ENCODE results near the gene DCTN2. TPM values are rescaled to one million over a fixed set of nuclear protein-coding genes. Genes with fewer than 3 reads are reported as not detected.
"Not testable (repeated sequence)": the region's sequence is repeated elsewhere in the genome, so short reads cannot be mapped to it uniquely, and the experiment has no call there.

DCTN2 gene
- polyA plus RNA-seq, 4 donors, result 112 to 224 (median 145) TPM

DNA sequence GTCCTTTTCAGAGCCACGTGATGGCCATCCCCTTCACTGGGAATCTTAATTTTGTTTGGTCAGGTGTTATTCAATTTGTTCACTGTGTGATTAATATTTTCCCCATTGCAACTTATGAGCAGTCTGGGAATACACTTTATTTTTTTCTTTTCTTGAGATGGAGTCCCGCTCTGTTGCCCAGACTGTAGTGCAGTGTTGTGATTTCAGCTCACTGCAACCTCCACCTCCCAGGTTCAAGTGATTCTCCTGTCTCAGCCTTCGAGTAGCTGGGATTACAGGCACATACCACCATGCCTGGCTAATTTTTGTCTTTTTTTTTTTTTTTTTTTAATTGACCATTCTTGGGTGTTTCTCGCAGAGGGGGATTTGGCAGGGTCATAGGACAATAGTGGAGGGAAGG lies 40.5 kb downstream of the DCTN2 start:
- not testable (repeated sequence) for DNase-seq; H3K4me3 ChIP-seq (ENCODE audit: low read depth in 1 of 3, low read length in 3 of 3); H3K27me3 ChIP-seq (ENCODE audit: control insufficient read depth in 3 of 3, insufficient read depth in 3 of 3, low read length in 3 of 3); H3K9me3 ChIP-seq (ENCODE audit: control insufficient read depth in 2 of 2, insufficient read depth in 1 of 2, low read depth in 1 of 2, low read length in 1 of 2); H3K4me1 ChIP-seq (ENCODE audit: control insufficient read depth in 3 of 3, insufficient read depth in 2 of 3, low read depth in 1 of 3, low read length in 2 of 3); FAIRE-seq; H3K27ac ChIP-seq (ENCODE audit: low read depth in 1 of 3, low read length in 2 of 3)
- 92 to 94% (median 92%) methylated on average over 4 of the region's 4 CpGs for WGBS, 3 donors
- peaks cover 10 to 64% (median 21%) of the 10 kb centered on the region in 3 donors for H3K36me3 ChIP-seq (ENCODE audit: control insufficient read depth in 3 of 3, insufficient read depth in 2 of 3, low read depth in 1 of 3, low read length in 3 of 3)

DNA sequence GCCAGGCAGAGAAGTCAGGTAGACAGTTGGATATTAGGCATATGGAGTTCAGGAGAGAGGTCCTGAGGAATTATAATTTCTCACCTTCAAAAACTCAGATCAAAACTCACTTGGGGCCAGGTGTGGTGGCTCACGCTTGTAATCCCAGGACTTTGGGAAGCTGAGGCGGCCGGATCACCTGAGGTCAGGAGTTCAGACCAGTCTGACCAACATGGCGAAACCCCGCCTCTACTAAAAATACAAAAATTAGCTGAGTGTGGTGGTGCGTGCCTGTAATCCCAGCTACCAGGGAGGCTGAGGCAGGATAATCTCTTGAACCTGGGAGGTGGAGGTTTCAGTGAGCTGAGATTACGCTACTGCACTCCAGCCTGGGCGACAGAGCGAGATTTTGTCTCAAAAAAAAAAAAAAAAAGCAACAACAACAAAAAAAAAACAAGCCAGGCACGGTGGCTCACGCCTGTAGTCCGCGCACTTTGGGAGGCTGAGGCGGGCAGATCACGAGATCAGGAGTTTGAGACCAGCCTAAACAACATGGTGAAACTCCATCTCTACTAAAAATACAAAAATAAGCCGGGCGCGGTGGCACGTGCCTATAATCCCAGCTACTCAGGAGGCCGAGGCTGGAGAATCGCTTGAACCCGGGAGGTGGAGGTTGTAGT lies 44.6 kb downstream of the DCTN2 start:
- H3K9me3 ChIP-seq (ENCODE audit: control insufficient read depth in 2 of 2, insufficient read depth in 1 of 2, low read depth in 1 of 2, low read length in 1 of 2); H3K27ac ChIP-seq (ENCODE audit: low read depth in 1 of 3, low read length in 2 of 3); H3K27me3 ChIP-seq (ENCODE audit: control insufficient read depth in 3 of 3, insufficient read depth in 3 of 3, low read length in 3 of 3); H3K4me3 ChIP-seq (ENCODE audit: low read depth in 1 of 3, low read length in 3 of 3); FAIRE-seq; H3K4me1 ChIP-seq (ENCODE audit: control insufficient read depth in 3 of 3, insufficient read depth in 2 of 3, low read depth in 1 of 3, low read length in 2 of 3); DNase-seq: not testable (repeated sequence)
- H3K36me3 ChIP-seq (ENCODE audit: control insufficient read depth in 3 of 3, insufficient read depth in 2 of 3, low read depth in 1 of 3, low read length in 3 of 3), result peaks cover 18 to 66% (median 38%) of the 10 kb centered on the region in 3 donors
- 97 to 98% (median 97%) methylated on average over 16 to 22 of the region's 22 CpGs for WGBS, 3 donors

DNA sequence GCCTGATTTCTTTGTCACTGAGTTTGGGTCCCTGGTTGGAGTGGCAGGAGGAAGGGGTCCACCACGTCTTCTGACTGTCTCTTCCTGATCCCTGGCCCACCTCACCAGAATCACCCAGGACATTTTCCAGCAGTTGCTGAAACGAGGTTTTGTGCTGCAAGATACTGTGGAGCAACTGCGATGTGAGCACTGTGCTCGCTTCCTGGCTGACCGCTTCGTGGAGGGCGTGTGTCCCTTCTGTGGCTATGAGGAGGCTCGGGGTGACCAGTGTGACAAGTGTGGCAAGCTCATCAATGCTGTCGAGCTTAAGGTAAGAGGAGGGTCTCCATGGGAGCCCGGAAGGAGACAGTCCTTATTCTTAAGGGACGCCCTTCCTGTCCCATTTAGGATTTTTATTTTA lies 46.8 kb downstream of the DCTN2 start:
- Histone ChIP-seq H3K9me3 (ENCODE audit: control insufficient read depth in 2 of 2, insufficient read depth in 1 of 2, low read depth in 1 of 2, low read length in 1 of 2) (no peaks in the 10 kb centered on the region), H3K36me3 (ENCODE audit: control insufficient read depth in 3 of 3, insufficient read depth in 2 of 3, low read depth in 1 of 3, low read length in 3 of 3) (peaks cover 20 to 63% (median 31%) of the 10 kb centered on the region in 3 donors), H3K4me3 (ENCODE audit: low read depth in 1 of 3, low read length in 3 of 3) (no peak overlapping the region), H3K27me3 (ENCODE audit: control insufficient read depth in 3 of 3, insufficient read depth in 3 of 3, low read length in 3 of 3) (no peaks in the 10 kb centered on the region), H3K4me1 (ENCODE audit: control insufficient read depth in 3 of 3, insufficient read depth in 2 of 3, low read depth in 1 of 3, low read length in 2 of 3) (no peaks in the 10 kb centered on the region), H3K27ac (ENCODE audit: low read depth in 1 of 3, low read length in 2 of 3) (no peak overlapping the region)
- no peak for DNase-seq
- FAIRE-seq, result no peak
- WGBS, 3 donors, result 95 to 97% (median 95%) methylated on average over 11 of the region's 11 CpGs

DNA sequence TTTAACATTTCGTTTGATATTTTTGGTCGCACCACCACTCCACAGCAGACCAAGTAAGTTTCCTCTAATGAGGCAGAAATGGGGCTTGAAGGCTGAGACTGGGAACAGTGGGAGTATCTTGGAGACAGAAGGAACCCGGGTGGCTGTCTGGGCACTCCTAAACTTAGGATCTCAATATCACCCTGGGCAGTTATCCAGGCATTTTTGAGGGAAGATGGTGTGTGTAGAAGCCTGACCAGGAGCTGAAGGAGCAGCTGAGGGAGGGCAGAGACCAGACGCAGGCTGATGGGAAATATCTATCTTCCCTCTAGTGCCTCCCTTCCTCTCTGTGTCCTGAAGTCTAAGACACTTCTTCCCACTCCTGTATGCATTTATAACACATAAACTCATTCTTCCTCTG lies 48.4 kb downstream of the DCTN2 start:
- Histone ChIP-seq H3K36me3 (ENCODE audit: control insufficient read depth in 3 of 3, insufficient read depth in 2 of 3, low read depth in 1 of 3, low read length in 3 of 3) (peaks cover 17 to 54% (median 19%) of the 10 kb centered on the region in 3 donors), H3K9me3 (ENCODE audit: control insufficient read depth in 2 of 2, insufficient read depth in 1 of 2, low read depth in 1 of 2, low read length in 1 of 2) (no peaks in the 10 kb centered on the region), H3K27me3 (ENCODE audit: control insufficient read depth in 3 of 3, insufficient read depth in 3 of 3, low read length in 3 of 3) (no peaks in the 10 kb centered on the region), H3K4me3 (ENCODE audit: low read depth in 1 of 3, low read length in 3 of 3) (no peak overlapping the region), H3K27ac (ENCODE audit: low read depth in 1 of 3, low read length in 2 of 3) (no peak overlapping the region), H3K4me1 (ENCODE audit: control insufficient read depth in 3 of 3, insufficient read depth in 2 of 3, low read depth in 1 of 3, low read length in 2 of 3) (no peaks in the 10 kb centered on the region)
- no peak for DNase-seq
- FAIRE-seq, result no peak
- WGBS, 3 donors, result 93 to 100% (median 98%) methylated on average over 4 of the region's 4 CpGs

DNA sequence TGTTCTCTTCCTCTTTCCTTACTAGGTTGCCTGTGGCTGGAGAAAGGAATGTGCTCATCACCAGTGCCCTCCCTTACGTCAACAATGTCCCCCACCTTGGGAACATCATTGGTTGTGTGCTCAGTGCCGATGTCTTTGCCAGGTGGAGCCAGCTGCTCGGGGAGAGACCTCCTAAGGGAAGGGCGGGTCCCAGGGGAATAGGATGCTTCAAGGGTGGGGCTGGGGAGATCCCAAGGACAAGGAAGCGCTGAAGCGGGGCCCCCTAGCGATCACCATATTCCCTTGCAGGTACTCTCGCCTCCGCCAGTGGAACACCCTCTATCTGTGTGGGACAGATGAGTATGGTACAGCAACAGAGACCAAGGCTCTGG lies 48.9 kb downstream of the DCTN2 start:
- Histone ChIP-seq H3K4me3 (ENCODE audit: low read depth in 1 of 3, low read length in 3 of 3) (no peak overlapping the region), H3K27me3 (ENCODE audit: control insufficient read depth in 3 of 3, insufficient read depth in 3 of 3, low read length in 3 of 3) (no peaks in the 10 kb centered on the region), H3K9me3 (ENCODE audit: control insufficient read depth in 2 of 2, insufficient read depth in 1 of 2, low read depth in 1 of 2, low read length in 1 of 2) (no peaks in the 10 kb centered on the region), H3K27ac (ENCODE audit: low read depth in 1 of 3, low read length in 2 of 3) (no peak overlapping the region), H3K36me3 (ENCODE audit: control insufficient read depth in 3 of 3, insufficient read depth in 2 of 3, low read depth in 1 of 3, low read length in 3 of 3) (peaks cover 17 to 50% (median 19%) of the 10 kb centered on the region in 3 donors), H3K4me1 (ENCODE audit: control insufficient read depth in 3 of 3, insufficient read depth in 2 of 3, low read depth in 1 of 3, low read length in 2 of 3) (no peaks in the 10 kb centered on the region)
- FAIRE-seq (no peak), DNase-seq (no peak)
- WGBS, 3 donors, result 87 to 92% (median 92%) methylated on average over 9 of the region's 9 CpGs

DNA sequence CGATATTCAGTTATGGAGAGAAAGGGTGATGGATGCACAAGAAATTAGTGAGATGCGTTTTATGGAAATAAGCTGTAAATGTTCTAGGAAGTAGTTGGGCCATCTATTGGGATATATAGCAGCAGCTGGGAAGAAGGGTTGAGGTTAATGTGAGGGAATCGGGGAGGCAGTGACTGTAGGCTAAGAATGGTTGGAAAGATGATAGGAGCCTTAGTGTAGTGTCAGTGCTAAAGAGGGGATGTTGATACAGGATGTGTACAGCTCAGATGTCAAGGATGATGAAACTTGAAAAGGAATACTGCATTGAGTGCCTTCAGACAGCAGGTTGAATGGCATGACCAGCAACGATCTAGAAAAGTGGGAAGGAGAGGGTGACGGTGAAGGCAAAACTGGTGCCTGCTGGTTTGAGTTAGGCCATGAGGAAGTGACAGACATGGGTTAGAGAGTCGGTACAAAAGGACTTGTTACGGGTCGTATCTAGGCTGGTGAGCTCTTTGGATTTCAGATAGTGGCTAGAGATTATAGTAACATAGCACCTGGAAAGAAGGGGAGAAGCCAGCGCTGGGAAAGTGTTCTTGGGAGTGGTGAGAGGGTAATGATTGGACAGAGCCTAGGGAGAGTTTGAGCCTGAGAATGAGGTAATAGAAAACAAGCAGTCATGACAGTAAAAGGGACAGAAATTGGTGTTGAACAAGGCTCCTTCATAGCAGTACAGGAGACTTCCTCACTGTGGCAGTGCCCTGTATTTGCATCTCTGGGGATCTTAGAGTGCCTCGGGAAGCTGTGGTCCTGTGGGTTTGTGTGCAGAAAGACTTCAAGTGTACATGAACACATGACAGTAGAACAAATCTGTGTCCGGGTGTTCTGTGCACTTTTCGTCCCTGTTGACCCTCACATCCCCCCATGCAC lies 49.5 kb downstream of the DCTN2 start:
- Histone ChIP-seq H3K36me3 (ENCODE audit: control insufficient read depth in 3 of 3, insufficient read depth in 2 of 3, low read depth in 1 of 3, low read length in 3 of 3) (peaks cover 17 to 48% (median 19%) of the 10 kb centered on the region in 3 donors), H3K27ac (ENCODE audit: low read depth in 1 of 3, low read length in 2 of 3) (no peak overlapping the region), H3K9me3 (ENCODE audit: control insufficient read depth in 2 of 2, insufficient read depth in 1 of 2, low read depth in 1 of 2, low read length in 1 of 2) (no peaks in the 10 kb centered on the region), H3K4me3 (ENCODE audit: low read depth in 1 of 3, low read length in 3 of 3) (no peak overlapping the region), H3K4me1 (ENCODE audit: control insufficient read depth in 3 of 3, insufficient read depth in 2 of 3, low read depth in 1 of 3, low read length in 2 of 3) (no peaks in the 10 kb centered on the region), H3K27me3 (ENCODE audit: control insufficient read depth in 3 of 3, insufficient read depth in 3 of 3, low read length in 3 of 3) (no peaks in the 10 kb centered on the region)
- DNase-seq (no peak), FAIRE-seq (no peak)
- 92 to 95% (median 92%) methylated on average over 12 of the region's 12 CpGs for WGBS, 3 donors

DNA sequence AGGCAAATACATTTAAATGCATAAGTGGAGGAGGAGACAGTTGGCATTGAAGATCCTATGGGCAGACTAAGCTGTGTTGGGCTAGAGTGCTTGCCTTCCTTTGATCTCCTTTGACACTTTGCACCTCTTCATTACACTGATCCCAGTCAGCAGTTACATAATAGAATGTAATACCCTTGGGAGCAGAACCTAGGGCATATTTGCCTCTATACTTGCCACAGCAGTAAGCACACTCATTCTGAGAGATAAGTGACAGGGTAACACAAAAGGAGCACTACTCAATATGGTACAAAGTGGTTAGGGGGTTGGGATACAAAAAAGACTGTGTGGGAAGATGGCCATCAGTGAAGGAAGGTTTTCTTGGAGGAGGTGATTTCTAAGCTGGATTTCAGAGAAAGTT lies 50.2 kb downstream of the DCTN2 start:
- no peak for FAIRE-seq
- no peak for DNase-seq
- Histone ChIP-seq H3K4me3 (ENCODE audit: low read depth in 1 of 3, low read length in 3 of 3) (no peak overlapping the region), H3K36me3 (ENCODE audit: control insufficient read depth in 3 of 3, insufficient read depth in 2 of 3, low read depth in 1 of 3, low read length in 3 of 3) (peaks cover 16 to 47% (median 17%) of the 10 kb centered on the region in 3 donors), H3K4me1 (ENCODE audit: control insufficient read depth in 3 of 3, insufficient read depth in 2 of 3, low read depth in 1 of 3, low read length in 2 of 3) (no peaks in the 10 kb centered on the region), H3K27me3 (ENCODE audit: control insufficient read depth in 3 of 3, insufficient read depth in 3 of 3, low read length in 3 of 3) (no peaks in the 10 kb centered on the region), H3K27ac (ENCODE audit: low read depth in 1 of 3, low read length in 2 of 3) (no peak overlapping the region), H3K9me3 (ENCODE audit: control insufficient read depth in 2 of 2, insufficient read depth in 1 of 2, low read depth in 1 of 2, low read length in 1 of 2) (no peaks in the 10 kb centered on the region)

DNA sequence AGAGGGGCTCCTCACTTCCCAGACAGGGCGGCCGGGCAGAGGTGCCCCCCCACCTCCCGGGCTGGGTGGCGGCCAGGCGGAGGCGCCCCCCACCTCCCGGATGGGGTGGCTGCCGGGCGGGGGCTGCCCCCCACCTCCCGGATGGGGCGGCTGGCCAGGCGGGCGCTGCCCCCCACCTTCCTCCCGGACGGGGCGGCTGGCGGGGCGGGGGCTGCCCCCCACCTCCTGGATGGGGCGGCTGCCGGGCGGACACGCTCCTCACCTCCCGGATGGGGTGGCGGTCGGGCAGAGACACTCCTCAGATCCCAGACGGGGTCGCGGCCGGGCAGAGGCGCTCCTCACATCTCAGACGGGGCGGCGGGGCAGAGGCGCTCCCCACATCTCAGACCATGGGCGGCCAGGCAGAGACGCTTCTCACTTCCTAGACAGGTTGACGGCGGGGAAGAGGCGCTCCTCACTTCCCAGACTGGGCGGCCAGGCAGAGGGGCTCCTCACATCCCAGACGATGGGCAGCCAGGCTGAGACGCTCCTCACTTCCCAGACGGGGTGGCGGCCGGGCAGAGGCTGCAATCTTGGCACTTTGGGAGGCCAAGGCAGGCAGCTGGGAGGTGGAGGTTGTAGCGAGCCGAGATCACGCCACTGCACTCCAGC lies 51.8 kb downstream of the DCTN2 start:
- not testable (repeated sequence) for H3K27ac ChIP-seq (ENCODE audit: low read depth in 1 of 3, low read length in 2 of 3); H3K4me1 ChIP-seq (ENCODE audit: control insufficient read depth in 3 of 3, insufficient read depth in 2 of 3, low read depth in 1 of 3, low read length in 2 of 3); FAIRE-seq; H3K9me3 ChIP-seq (ENCODE audit: control insufficient read depth in 2 of 2, insufficient read depth in 1 of 2, low read depth in 1 of 2, low read length in 1 of 2); H3K27me3 ChIP-seq (ENCODE audit: control insufficient read depth in 3 of 3, insufficient read depth in 3 of 3, low read length in 3 of 3); DNase-seq; H3K4me3 ChIP-seq (ENCODE audit: low read depth in 1 of 3, low read length in 3 of 3)
- 97 to 98% (median 98%) methylated on average over 38 to 45 of the region's 48 CpGs for WGBS, 3 donors
- peaks cover 11 to 46% (median 18%) of the 10 kb centered on the region in 3 donors for H3K36me3 ChIP-seq (ENCODE audit: control insufficient read depth in 3 of 3, insufficient read depth in 2 of 3, low read depth in 1 of 3, low read length in 3 of 3)

Data from small intestine (tissue), 7 donors.